ENCODE results near the gene CCDC148.

Gene CCDC148

DNA sequence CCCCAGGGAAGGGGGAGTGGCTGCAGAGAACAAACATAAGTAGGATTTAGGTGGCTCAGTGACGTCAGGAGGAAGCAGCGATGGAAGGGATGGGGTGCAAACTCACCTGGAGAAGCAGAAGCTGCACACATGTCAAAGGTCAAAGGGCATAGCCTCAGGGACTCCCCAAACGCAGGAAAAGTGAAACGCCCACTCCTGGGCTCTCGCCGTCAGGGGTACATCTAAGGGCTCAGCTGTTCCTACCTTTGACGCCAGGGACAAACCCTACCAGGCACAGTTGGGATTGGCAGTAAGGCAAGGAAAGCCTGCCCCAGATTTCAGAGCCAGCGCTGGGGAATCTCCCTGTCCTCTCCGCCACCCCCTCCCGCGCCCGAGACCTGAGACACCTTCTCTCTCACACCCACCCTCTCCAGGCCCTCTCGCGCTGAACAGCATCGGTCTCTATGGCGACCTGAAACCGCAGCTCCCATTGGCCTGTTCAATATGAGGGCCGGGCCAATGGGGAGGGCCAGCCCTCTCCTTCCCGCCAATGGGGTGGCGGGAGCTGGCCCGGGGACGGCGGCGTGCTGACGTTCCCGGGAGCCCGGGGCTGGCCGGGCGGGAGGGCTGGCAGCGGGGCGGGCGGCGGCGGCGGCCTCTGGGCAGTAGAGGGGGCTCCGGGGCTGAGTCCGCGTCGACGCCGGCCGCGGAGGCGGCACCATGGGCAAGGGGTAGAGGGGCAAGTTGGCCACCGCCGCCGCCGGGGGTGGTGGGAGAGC lies at the start of gene CCDC148, which contains the start of gene PKP4:
Gene CCDC148 (minus strand): TSS at position 445 of the 758 bp plus-strand sequence. CDS start 314 bp downstream, at position 131.
Gene PKP4 (plus strand): TSS at position 644 of the 758 bp plus-strand sequence. CDS start 76,233 bp downstream, outside the sequence.
- peak; percentile 92 for DNase-seq (ENCODE audit: low spot score)

DNA sequence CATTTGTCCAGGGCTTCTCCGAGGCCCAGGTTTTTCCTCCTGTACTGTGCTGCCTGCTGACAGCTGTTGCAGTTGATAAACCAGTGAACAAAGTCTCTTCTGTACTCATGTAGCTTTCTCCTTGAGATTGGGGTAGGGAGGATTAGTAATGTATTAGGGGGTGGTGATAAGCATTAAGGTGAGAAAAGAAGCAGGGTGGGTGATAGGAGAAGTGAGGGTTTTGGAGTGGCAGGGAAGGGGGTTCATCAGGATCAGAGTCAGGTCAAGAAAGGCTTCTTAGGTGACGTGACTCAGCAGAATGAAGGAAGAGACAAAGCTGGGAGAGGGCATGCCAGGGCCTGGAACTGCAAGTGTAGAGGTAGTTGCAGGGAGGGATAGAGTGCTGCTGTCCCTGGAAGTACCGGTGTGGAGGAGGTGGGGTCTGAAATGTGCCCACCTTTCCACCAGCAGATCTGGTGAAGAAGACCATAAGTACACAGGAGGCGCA lies 48.9 kb upstream of the CCDC148 start:
- DNase-seq (ENCODE audit: low spot score) = no peak

DNA sequence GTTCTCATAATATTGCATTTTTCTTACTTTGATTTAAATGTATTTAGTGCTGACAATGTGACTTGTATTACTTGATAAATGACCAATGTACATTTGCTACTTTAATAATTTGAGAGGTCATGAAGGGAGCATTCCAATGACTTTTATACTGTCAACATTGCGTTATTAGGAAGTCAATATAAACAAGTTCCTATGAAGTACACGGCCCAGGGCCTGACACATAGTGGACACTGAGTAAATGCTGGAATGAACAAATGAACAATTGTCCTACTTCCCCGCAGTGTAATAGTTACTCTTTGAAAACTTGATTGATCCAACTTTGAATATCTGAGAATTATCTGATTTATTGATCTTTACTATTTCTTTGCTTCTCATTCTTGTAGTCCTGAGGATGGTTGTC lies 47.5 kb upstream of the CCDC148 start:
- DNase-seq (ENCODE audit: low spot score) = no peak

DNA sequence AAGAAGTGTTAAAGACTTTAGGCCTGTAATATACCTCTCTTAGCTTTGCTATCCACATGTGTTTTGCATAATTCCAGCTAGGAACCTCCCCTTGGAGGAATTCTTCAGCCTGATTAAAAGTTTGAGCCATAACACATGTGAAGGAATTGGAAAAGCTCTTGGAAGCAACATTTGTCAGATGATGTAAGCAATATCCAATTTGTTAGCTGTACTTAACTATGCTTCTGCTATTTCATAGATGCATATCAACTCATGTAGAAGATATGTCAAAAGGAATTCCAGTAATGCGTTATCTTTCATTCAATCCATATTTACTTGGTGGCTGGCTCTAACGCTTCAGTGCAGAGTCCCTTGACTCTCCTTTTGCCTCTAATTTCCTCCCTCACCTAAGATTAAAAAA lies 46.4 kb upstream of the CCDC148 start:
- no peak for DNase-seq (ENCODE audit: low spot score)

DNA sequence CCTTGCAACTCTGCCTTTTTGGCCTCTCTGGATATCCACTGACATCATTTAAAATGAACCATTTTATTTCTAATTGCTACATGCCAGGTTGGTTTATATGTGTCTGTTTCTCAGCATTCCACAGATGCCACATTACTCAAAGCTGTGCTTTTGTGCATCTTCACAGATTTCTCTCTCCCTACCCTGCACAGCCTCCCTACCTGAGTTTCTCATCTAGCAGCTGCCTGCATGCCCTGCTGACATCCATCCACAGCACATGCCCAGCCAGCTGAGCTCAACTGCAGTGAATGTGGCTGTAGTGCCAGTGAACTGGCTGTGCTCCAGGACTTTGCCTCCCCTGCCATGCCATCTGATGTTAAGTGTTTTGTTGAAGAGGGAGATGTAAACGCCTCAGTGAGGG lies 44.7 kb upstream of the CCDC148 start:
- DNase-seq (ENCODE audit: low spot score) = no peak

DNA sequence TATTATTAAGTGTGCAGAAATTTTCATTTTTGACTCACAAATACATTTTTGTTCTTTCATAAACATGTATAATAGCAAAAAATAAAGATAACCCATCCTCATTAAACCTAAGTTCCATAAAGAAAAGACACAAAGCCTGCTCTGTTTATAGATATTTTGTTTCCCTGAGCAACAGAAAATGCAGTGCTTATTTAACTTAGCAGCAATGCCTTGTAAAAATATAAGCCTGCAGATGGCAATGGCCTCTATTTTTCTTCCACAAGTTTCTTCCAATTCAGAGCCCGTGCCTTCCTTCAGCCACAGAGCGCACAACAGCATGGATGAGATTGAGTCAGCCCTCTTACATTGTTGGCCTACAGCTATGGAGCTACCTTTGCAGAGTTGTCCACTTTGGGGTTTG lies 43.8 kb upstream of the CCDC148 start:
- DNase-seq (ENCODE audit: low spot score) = no peak

DNA sequence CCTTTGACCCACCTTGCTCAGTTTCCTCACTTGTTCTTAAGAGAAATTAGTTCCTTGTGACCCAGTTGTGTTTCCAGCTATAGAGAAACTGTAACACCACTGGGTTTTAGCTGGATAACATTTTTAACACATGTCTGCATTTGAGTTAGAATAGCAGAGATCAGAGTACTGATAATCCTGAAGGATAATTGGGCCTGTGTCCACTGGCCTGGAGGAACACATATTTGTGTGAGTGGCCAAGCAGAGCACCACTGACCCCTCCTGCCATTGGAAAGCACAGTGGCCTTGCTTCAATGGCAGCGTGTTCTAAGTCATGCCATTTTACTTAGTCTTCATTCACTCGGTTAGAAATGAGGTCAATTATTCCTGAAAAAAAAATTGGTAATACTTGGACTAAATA lies 42.8 kb upstream of the CCDC148 start:
- no peak for DNase-seq (ENCODE audit: low spot score)

DNA sequence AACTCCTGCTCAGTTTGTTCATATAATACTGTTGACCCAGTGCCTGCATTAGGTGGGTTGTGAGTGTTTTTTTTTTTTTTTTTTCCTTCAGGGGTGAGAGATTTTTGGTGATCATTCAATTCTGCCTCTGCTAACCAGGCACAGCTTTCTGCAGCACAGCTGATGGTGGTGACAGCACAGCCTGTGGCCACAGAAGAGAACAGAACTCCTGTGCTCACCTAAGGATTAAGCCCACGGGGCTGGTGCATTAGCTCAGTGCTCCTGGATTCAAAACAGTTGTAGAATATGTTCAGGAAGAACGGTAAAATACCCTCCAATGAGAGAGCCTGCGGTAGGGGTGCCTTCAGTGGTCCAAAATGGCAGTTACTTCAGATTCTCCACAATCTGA lies 42.2 kb upstream of the CCDC148 start:
- DNase-seq (ENCODE audit: low spot score) = no peak

DNA sequence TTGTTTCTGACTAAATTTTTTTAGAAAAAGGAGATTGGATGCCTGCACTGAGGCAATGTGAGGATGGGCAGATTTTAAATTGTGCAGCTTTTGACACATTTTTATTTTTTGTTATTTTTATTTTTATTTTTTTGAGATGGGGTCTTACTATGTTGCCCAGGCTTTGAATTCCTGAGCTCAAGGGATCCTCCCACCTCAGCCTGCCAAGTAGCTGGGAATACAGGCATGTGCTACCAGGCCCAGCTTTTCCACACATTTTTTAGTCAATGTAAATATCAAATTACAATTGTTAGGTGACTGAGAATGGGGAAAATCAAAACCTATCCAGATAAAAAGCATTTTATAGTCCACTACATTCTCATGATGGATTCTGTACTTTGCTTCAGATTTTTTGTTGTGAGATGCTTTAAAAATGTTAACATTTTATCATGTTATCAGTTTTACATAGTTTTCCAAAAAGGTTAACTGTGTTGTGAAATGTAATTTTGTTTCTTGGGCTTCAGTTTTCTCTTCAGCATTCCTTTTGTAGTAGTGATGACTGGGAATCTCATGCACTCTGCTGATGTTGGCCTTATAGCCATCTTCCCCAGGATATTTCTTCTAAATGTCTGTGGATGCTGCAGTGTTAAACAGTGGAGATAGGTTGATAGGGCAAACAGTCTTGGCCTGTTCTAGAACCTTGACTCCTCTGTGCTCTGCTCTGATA lies 41.6 kb upstream of the CCDC148 start:
- DNase-seq (ENCODE audit: low spot score) = no peak

DNA sequence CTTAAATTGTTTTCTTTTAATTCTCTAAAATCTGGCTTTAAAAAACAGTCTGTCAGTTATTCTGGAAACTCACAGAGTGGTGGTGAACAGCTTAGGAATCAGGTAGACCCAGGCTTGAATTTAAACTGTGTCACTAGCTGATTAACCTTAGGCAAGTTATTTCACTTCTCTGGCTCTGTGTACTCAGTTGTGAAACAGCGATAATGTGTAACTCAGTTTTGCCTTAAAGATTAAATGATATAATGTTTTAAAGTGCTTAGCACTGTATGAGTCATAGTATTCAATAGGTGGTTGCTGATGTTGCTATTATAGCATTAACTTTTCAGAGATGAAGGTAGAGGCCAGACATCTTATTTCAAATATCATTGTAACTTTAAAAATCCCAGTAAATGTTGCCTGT lies 40.9 kb upstream of the CCDC148 start:
- no peak for DNase-seq (ENCODE audit: low spot score)

DNA sequence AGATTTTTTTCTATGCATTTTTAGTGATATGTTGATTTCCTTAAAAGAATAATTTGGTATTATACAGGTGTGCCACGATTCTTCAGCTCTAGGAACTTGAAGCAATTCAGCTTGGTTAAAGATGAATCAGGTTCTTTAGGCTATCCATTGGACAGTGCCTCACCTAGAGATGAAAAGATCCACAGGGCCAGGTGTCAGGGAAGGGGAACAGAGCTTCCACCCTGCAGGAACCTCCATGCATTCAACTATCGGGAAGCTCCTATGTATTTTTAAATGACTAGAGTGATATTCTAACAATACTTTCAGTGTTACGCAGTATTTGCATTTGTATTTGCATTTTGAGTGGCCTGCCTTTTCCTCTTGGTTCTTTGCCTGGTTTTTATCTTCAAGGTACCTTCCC lies 40.4 kb upstream of the CCDC148 start:
- DNase-seq (ENCODE audit: low spot score) = no peak

DNA sequence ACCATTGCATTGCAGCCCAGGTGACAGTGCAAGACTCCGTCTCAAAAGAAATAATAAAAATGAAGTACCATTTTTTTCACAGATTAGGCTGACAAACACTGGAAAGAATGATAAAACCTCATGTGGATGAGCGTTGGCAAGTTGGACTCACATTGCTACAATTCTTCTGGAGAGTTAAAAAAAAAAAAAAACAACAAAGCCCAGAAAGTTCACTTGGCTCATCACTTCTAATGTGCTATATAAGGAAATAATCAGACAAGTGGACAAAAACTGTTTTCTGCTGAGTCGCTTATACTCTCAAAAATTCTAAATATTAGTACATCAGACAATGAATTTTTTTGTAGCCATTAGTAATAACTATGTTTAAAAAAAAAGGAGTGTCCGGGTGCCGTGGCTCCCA lies 38.6 kb upstream of the CCDC148 start:
- DNase-seq (ENCODE audit: low spot score) = no peak

DNA sequence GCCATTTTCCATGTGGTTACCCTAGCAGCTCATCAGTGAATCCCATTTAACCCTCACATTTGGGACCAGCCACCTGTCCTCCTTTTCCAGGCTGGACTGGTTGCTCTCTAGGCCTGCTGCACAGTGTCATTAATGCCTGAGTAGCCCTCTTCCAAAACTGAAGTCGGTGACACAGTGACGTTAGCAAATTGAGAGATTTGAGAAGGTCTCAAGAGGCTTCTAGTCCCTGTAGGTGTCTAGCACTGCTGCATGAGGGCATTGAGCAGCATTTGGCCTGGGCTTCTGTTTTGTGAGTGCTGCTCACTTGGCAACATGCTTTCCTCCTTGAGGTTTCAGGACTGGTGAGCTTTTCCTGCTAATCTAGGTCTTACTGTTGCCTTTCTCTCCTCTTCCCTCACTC lies 36.9 kb upstream of the CCDC148 start:
- no peak for DNase-seq (ENCODE audit: low spot score)

DNA sequence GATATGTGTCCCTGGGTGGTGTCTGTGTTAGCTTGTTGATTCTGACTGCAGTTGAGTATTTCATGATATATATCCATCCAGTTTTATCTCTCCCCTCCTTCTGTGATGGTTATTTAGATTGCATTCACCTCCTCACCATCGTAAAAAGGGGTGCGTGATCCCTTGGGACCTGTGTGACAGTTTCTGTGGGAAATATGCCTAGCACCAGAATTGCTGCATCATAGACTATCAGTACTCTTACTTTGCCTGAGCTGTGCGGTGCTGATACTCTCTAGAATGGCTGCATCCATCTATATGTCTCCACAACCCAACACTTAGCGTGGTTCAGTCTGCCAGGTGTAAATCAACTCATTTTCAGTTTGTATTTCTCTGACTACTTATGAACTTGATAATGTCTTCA lies 34.5 kb upstream of the CCDC148 start:
- DNase-seq (ENCODE audit: low spot score) = no peak

DNA sequence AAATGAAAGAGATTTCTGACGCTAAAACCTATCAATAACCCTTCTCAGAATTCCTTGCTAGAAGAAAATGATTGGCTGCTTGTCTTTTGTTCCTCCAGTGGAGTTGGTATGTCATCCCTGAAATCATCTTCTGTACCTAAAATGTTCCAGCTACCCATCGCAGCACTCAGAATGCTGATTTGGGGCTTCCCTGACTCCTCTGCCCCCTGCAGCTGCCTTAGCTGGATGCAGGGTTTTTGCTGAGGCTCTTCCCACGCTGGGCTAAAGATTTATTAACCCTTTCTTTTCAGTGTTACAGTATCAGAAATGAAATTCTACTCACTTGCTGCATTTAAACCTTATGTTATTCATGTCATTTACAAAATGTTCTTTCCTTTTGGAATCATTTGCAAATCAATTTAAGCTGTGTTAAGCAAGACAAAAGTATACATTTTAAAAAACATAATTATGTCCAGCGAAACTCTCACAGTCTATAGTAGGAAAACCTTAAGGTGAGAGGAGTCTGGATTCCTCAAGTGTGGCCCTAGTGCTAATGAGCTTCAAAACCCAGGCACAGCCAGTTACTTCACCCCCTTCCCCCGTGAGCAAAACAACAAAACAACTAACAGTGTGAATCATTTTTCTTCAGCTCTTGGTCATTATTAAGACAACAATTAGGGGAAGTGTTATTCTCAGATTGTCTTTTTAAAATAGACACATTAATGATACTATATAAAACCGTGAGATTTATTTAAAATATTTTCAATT lies 33.0 kb upstream of the CCDC148 start:
- DNase-seq (ENCODE audit: low spot score) = no peak

DNA sequence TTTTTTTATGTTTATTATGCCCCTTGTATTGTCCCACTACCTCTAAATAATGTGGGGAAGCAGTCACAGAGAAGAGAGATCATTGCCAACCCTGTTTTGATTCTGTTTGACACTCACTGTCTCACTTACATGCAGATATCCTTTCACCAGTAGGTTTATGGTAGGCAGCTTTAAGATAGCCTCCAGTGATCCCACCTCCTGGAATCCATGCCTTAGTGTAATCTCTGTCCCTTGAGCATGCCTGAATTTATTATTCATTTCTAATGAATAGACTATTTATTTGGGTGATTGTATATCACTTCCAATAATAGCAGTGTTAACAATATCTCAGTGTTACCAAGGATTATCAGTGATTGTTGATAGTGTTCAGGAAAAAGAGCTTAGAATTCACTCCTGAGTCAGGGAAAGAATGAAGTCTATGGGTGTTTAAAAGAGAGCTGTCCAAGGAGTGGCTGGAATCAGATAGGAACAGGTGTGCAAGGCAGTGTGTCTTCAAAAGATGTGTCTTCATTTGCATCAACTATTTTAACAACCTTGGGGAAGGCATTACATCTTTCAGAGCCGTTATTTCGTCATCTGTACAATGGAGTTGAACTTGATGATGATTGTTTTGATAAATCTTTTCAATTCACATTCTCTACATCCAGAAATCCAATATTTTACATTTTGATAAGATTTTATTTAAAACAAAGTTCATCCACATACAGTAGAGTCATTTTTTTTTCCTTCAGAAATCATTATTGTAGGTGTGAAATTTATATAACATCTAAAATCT lies 32.1 kb upstream of the CCDC148 start:
- DNase-seq (ENCODE audit: low spot score) = no peak

DNA sequence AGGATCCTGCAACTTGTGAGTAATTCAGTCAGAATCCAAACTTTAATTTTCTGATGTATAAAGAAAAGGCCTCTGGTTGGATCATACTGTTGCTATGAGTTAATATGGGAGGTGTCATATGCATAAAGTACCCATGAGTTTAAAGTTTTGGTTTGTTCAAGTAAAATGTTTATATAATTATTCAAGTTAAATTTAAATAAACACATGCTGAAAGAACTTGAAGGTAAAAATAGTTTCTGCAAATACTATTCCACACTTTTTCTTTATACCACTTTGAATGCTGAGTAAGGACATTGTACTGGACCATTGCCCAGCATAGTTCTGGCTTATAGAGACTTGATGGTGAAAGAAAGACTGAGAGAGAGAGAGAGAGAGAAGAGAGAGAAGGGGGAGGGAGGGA lies 30.9 kb upstream of the CCDC148 start:
- DNase-seq (ENCODE audit: low spot score) = no peak

DNA sequence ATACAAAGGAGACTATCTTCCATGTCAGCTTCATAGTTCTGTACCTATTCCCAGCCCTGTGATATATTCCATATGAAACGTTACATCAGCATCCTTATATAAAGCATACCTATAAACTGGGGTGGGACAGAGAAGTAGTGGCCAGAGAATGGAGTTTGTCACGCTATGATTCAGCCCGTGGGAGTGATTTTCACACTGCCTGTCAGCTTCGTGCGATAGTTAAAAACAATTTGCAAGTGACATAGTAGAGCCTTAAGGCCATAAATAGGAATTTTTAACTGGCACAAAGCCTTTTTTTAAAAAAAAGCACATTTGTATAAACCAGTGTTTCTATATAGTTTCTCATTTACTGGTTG lies 30.4 kb upstream of the CCDC148 start:
- no peak for DNase-seq (ENCODE audit: low spot score)

DNA sequence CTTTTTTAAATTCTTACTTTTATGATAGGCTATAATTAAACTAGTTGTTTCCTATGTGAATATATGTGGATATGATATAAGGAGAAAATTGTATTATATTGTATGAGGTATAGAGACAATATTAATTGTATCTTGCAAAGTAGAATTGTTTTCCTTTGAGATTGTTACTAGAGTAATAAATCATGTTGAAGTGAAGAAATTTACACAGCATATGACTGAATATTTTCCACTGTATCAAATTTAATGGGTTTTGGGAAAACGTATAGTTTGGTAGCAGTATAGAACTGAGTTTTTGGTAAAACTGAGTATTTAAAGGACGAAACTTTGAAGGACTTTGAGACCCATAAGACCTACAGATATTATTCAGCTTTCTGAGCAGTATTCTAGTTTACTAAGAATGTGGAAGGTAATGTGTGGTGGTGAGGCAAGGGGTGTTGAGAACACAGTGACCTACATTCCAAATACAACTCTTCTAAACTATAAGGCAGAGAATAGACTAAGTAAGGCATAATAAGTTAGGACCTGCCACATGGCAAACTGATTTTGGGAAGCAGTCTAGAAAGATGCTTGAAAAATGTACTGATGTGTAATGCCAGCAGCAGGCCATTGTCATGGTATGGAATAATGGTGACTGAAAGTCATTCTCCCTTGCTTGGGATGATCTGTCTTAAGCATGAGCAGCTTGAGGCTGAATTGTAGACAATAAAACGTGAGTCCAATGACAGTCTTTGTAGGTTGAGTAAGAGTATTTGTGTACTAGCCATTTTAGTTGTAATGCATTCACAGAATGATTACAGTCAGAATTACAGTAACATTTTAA lies 29.8 kb upstream of the CCDC148 start:
- no peak for DNase-seq (ENCODE audit: low spot score)

DNA sequence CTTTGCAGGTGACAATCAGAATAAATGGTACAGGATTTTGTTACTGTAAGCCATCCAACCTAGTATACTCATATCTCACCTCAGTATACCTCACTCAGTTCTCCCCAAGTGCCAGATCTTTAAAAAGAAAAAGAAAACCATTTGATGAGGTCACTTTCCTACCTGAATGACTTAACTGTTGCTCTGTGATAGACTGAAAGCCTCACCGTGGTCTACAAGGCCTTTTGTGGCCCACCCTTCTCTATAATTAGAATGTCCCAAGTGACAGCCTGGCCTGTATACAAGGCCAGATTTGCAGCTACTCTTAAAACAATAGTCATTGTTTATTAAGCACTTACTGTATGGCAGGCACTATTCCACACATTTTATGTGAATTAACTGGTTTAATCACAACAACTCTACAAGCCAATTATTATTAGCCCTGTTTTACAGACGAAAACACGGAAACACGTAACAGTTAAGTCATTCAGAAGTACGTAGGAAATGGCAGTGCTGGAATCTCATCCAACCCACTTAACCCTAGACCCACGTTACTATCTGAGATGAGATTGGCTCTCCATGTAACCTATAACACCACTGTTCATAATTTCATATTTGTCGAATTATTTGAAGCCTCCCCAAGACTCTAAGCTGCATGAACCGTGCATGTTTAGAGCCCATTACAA lies 28.5 kb upstream of the CCDC148 start:
- no peak for DNase-seq (ENCODE audit: low spot score)

DNA sequence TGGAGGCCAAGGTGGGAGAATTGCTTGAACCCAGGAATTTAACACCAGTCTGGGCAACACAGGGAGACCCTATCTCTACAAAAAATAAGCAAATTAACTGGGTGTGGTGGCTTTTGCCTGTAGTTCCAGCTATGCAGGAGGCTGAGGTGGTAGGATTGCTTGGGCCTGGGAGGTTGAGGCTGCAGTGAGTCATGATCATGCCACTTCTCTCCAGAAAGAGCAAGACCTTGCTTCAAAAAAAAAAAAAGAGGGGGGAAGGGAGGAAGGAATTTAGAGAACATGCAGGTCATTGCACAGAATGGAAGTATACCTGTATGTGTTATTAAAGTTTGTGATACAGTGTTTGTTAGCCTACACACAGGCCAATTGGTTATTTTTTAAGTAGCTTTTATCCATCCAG lies 26.0 kb upstream of the CCDC148 start:
- DNase-seq (ENCODE audit: low spot score) = no peak

All from left forelimb (tissue), 1 donor.